Stimulated activated naive B cell treated with anti-CD40 and anti-IgM and Interleukin-4, amounts not matched to agents 10 μg/mL and 1 μg/mL and 100 μg/mL, for 72 hours (primary cell): ENCODE measurements around the gene RNF212.
A peak's percentile ranks its signal among the peaks of the same experiment; 100 is the strongest.

Experiments
- ATAC-seq, 2 donors: fragments of 150-1000 bp; cut with Tn5 transposase; replicated peaks; 2 replicates each; pipeline ENCODE4 v1.10.0; 2021; ENCODE audit warnings: moderate library complexity in 1 of 2
- DNase-seq: peaks from one replicate; pipeline ENCODE4 v3.0.0; 2021
- H3K27ac Mint-ChIP-seq: one replicate; pipeline ENCODE4 v1.8.0; 2022; ENCODE audit warnings: mild to moderate bottlenecking, mixed read lengths
- H3K27me3 Mint-ChIP-seq, 2 donors: one replicate each; pipeline ENCODE4 v1.8.0; 2022; ENCODE audit warnings: mixed read lengths in 2 of 2
- H3K36me3 Mint-ChIP-seq, 2 donors: one replicate each; pipeline ENCODE4 v1.8.0; 2022; ENCODE audit warnings: mixed read lengths in 2 of 2, mild to moderate bottlenecking in 1 of 2
- H3K4me1 Mint-ChIP-seq, 2 donors: one replicate each; pipeline ENCODE4 v1.8.0; 2022; ENCODE audit warnings: mixed read lengths in 2 of 2, mild to moderate bottlenecking in 1 of 2
- H3K4me3 Mint-ChIP-seq, 2 donors: one replicate each; pipeline ENCODE4 v1.8.0; 2022; ENCODE audit warnings: mild to moderate bottlenecking in 2 of 2, mixed read lengths in 2 of 2, moderate library complexity in 1 of 2
- H3K9me3 Mint-ChIP-seq, 2 donors: one replicate each; pipeline ENCODE4 v1.8.0; 2022; ENCODE audit warnings: mixed read lengths in 2 of 2, mild to moderate bottlenecking in 1 of 2

RNF212 gene

DNA sequence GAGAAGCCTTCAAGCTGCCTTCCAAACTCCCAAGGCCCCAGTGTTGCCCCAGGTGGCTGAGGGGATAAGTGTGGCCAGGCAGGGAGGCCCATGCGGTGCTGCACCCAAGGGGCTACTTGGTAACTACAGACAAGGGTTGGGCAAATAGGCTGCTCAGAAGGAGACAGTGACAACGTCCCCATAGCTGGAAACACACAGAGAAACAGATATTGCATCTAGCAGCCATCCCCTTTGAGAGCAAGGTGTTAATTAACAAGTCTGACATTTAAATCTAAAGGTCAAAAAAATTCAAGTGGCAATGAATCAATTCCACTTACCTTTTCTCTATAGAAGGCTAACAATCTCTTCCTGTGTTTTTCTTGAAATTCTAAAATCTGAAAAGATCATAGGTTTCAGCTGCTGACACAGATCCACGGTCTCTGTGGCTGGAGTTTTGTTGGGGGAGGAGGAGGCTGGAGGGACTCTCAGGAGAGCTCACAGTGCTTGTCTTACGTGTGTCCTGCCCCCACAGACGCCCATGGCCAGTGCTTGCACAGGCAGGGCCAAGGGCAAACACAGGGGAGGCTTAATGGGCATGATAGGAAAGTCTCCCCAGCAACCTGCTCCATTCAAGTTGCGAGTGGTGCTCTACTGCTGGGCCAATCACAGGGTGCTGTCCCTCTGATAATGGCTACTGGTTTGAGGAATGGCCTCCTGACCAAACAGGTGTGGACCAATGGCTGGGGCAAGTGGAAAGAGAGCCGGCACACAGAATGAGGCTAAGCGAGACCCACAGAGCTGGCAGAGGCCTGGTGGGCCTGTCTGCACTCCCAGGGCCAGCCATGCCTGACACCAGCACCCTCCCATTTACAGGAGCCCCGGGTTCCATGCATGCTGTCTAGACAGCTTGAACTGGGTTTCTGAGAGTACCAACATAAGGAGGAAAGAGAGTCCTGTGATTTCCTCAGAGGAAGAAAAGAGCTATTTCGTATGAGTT, 22.6 kb downstream of the RNF212 start:
- Mint-ChIP-seq H3K27me3 (peaks cover 6 to 25% of the 10 kb centered on the region in 2 donors), H3K4me3 (peak overlapping the region in 1 of 2 donors; percentile 37), H3K4me1 (peaks cover 0 to 13% of the 10 kb centered on the region in 2 donors), H3K27ac (peak overlapping the region; percentile 7), H3K36me3 (peaks cover 12 to 14% of the 10 kb centered on the region in 2 donors), H3K9me3 (peaks cover 19 to 20% of the 10 kb centered on the region in 2 donors)
- peak; percentile 69 to 76 for ATAC-seq
- DNase-seq, result no peak

DNA sequence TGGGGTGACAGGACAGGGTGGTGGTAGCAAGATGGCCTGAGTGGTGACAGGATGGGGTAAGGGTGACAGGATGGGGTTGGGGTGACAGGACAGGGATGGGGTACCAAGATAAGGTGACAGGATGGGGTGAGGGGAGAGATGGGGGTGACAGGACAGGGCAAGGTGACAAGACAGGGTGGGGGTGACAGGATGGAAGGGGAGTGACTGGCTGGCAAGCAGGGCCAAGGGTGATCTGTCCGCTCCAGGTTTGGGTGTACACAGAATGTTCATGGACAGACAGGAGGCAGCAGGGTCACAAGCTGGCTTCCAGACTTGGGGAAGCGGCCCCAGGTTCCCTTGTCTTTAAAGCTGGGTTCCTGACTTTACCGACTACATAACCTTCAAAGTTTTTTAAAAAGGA, 23.3 kb downstream of the RNF212 start:
- H3K27me3 Mint-ChIP-seq, result peaks cover 9 to 30% of the 10 kb centered on the region in 2 donors
- no peak for ATAC-seq
- H3K4me1 Mint-ChIP-seq, result peaks cover 0 to 13% of the 10 kb centered on the region in 2 donors
- no peak overlapping the region for H3K27ac Mint-ChIP-seq
- H3K9me3 Mint-ChIP-seq, result peaks cover 19 to 20% of the 10 kb centered on the region in 2 donors
- peaks cover 12 to 14% of the 10 kb centered on the region in 2 donors for H3K36me3 Mint-ChIP-seq
- DNase-seq, result no peak
- peak overlapping the region in 1 of 2 donors; percentile 37 for H3K4me3 Mint-ChIP-seq

DNA sequence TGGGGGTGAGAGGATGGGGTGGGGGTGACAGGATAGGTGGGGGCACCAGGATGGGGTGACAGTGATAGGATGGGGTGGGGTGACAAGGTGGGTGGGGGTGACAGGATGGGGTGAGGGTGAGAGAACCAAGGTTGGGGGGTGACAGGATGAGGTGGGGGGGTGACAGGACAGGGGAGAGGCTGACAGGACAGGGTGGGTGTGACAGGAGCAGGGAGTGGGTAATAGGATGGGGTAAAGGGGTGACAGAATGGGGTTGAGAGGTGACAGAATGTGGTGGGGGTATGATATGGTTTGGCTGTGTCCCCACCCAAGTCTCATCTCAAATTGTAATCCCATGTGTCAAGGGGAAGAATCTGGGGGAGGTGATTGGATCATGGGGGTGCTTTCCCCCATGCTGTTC, 26.0 kb downstream of the RNF212 start:
- no peak overlapping the region for H3K4me3 Mint-ChIP-seq
- H3K27me3 Mint-ChIP-seq, result peaks cover 11 to 30% of the 10 kb centered on the region in 2 donors
- H3K27ac Mint-ChIP-seq, result no peak overlapping the region
- ATAC-seq, result no peak
- DNase-seq, result no peak
- H3K4me1 Mint-ChIP-seq, result peaks cover 5 to 20% of the 10 kb centered on the region in 2 donors
- H3K36me3 Mint-ChIP-seq, result peaks cover 14% of the 10 kb centered on the region in 2 donors
- H3K9me3 Mint-ChIP-seq, result peaks cover 19 to 20% of the 10 kb centered on the region in 2 donors

DNA sequence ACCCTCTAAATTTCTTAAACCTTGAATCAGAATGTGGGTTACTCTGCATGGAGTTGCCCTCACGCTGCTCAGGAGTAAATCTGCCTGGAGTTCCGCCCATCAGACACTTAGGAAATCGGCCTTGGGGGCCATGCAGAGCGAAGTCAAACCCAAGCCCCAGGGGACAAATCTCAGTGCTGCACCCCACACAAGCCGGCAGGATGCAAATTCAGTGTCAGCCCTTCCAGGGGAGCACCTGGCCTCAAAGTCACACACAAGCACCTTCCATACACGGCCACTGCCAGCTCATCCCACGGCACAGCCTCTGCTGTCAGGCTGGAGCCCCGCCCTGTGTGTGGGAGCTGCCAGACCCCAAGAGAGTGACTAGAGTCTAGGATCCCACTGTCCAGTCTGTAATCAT, 27.4 kb downstream of the RNF212 start:
- Mint-ChIP-seq H3K4me1 (peaks cover 13 to 33% of the 10 kb centered on the region in 2 donors), H3K36me3 (peaks cover 14% of the 10 kb centered on the region in 2 donors), H3K4me3 (no peak overlapping the region), H3K27me3 (peaks cover 18 to 30% of the 10 kb centered on the region in 2 donors), H3K27ac (no peak overlapping the region), H3K9me3 (peaks cover 19 to 20% of the 10 kb centered on the region in 2 donors)
- ATAC-seq (no peak), DNase-seq (no peak)

DNA sequence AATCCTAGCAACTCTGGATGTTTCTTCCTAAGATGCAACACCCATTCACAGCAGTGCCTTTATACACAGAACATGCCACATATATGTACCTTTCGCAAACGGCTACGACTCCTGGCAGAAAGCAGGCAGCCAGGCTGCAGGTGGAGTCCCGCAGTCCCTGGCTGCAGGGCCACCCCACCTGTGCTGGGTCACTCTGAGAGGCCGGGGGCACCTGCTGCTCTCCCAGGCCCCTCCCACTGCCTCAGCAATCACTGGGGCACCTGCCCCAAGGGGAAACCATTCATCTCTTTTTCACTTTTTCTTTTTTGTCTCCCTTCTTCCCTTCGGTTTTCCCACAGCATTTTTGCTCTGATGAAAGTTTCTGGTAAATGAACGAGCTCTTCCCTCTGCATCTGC, 28.0 kb downstream of the RNF212 start:
- Mint-ChIP-seq H3K36me3 (peaks cover 14% of the 10 kb centered on the region in 2 donors), H3K4me1 (peaks cover 13 to 28% of the 10 kb centered on the region in 2 donors), H3K27me3 (peaks cover 24 to 36% of the 10 kb centered on the region in 2 donors), H3K9me3 (peaks cover 19 to 22% of the 10 kb centered on the region in 2 donors), H3K27ac (no peak overlapping the region), H3K4me3 (no peak overlapping the region)
- ATAC-seq, result no peak
- no peak for DNase-seq

DNA sequence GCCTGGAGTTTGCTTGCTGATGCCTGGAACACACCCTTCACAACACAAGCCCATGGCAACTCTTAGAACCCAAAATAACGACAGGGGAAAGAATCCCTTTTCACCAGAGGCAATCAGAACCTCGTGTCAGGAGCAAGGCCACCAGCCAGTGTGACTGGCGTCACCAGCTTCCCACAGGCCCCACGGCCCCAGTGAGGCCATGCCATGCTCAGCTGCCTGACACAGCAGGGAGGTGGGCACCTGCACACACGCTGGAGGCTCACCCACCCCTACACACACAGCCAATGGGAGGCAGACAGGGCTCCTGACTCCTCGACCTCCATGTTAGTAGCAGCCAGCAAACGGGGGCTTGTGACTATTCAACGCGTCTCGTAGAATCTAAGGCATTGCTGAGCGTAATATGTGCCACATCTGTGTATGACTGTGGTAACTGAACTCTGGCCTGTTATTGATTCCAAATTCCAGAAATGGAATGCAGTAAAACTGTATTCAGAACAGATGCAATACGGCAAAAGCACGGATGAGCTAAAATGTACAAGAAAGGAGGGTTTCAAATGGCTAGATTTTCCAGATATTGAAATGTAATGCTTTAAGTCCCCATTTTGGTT, 28.5 kb downstream of the RNF212 start:
- Mint-ChIP-seq H3K9me3 (peaks cover 18 to 22% of the 10 kb centered on the region in 2 donors), H3K36me3 (peaks cover 12 to 14% of the 10 kb centered on the region in 2 donors), H3K27ac (no peak overlapping the region), H3K4me3 (no peak overlapping the region), H3K4me1 (peaks cover 13 to 23% of the 10 kb centered on the region in 2 donors), H3K27me3 (peaks cover 27 to 38% of the 10 kb centered on the region in 2 donors)
- DNase-seq (no peak), ATAC-seq (no peak)

DNA sequence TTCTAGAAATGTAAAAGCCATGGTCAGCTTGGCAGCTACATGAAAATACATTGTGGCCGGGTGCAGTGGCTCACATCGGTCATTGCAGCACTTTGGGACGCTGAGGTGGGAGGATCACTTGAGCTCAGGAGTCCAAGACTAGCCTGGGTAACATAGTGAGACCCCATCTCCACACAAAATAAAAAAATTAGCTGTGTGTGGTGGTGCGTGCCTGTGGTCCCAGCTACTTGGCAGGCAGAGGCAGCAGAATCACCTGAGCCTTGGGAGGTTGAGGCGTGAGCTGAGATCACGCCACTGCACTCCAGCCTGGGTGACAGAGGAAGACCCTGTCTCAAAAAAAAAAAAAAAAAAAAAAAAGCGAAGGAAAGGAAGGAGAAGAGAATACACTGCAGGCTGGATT, 29.0 kb downstream of the RNF212 start:
- H3K4me1 Mint-ChIP-seq, result peaks cover 13 to 22% of the 10 kb centered on the region in 2 donors
- ATAC-seq (no peak), DNase-seq (no peak)
- no peak overlapping the region for H3K4me3 Mint-ChIP-seq
- peaks cover 11% of the 10 kb centered on the region in 2 donors for H3K36me3 Mint-ChIP-seq
- H3K27ac Mint-ChIP-seq, result no peak overlapping the region
- peaks cover 30 to 36% of the 10 kb centered on the region in 2 donors for H3K27me3 Mint-ChIP-seq
- H3K9me3 Mint-ChIP-seq, result peaks cover 13 to 18% of the 10 kb centered on the region in 2 donors

DNA sequence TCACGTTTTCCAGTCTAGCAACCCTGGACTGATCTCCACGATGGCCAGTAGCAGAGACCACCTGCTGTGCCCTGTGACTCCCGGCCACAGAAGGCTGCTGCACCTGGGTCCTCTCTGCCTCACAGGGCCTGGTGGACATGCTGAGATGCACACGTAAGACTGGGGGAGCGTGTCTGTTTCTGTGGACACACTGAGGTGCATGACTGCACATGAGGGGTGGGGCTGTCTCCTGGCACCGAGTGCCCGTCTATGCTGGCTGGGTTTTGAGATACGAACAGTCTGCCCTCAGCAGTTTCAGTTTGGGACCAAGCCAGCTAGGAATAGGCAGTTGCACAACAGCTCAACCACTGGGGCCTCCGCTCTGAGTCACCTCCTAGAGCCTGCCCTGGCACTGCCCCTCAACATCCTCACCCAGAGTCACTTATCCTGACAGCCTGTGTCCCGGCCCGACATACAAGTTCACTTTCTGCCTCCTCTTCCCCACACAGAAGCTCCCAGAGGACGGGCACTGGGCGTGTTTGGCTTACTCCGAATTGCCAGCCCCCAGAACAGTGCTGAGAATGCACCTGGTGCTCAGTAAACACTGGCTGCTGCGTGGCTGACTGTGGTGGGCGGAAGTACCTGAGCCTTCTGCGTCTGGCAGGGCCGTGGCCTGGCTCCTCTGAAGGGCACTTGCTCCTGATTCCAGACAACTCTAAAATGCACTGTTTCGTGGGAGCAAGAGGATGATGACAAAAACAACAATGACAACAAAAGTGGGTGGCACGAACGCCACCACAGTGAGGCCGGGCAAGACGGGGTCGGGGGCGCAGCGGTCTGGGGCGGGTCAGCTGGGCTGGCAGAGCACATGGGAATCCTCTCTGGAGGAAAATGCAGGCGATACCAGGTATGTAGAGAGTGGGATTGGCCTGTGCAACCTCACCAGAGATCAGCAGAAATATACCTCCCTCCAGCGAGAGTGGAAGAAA, 30.9 kb downstream of the RNF212 start:
- peak overlapping the region; percentile 33 for H3K27ac Mint-ChIP-seq
- ATAC-seq (peak; percentile 87 to 92), DNase-seq (peak; percentile 23)
- peaks cover 2 to 5% of the 10 kb centered on the region in 2 donors for H3K9me3 Mint-ChIP-seq
- peaks cover 0 to 3% of the 10 kb centered on the region in 2 donors for H3K36me3 Mint-ChIP-seq
- peaks cover 13 to 22% of the 10 kb centered on the region in 2 donors for H3K4me1 Mint-ChIP-seq
- H3K27me3 Mint-ChIP-seq, result peaks cover 32 to 40% of the 10 kb centered on the region in 2 donors
- H3K4me3 Mint-ChIP-seq, result peak overlapping the region in 1 of 2 donors; percentile 39

DNA sequence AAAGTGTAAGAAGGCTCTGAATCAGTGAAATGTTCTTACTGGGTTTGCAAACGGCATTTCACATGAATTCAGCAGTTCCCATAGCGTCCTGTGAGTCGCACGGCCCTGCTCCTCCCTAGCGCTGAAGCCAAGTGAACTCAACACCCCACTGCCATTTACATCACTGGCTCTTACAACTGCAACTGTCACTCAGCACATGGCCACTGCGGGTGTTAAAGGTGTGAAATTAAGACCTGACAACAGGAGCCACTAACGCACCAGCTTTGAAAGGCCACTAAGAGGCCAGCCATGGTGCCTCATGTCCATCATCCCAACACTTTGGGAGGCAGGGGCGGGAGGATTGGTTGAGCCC, 31.7 kb downstream of the RNF212 start:
- H3K4me1 Mint-ChIP-seq, result peaks cover 13 to 22% of the 10 kb centered on the region in 2 donors
- DNase-seq (no peak), ATAC-seq (no peak)
- H3K27me3 Mint-ChIP-seq, result peaks cover 32 to 40% of the 10 kb centered on the region in 2 donors
- H3K27ac Mint-ChIP-seq, result no peak overlapping the region
- no peak overlapping the region for H3K4me3 Mint-ChIP-seq
- peaks cover 0 to 3% of the 10 kb centered on the region in 2 donors for H3K36me3 Mint-ChIP-seq
- peaks cover 0 to 4% of the 10 kb centered on the region in 2 donors for H3K9me3 Mint-ChIP-seq

DNA sequence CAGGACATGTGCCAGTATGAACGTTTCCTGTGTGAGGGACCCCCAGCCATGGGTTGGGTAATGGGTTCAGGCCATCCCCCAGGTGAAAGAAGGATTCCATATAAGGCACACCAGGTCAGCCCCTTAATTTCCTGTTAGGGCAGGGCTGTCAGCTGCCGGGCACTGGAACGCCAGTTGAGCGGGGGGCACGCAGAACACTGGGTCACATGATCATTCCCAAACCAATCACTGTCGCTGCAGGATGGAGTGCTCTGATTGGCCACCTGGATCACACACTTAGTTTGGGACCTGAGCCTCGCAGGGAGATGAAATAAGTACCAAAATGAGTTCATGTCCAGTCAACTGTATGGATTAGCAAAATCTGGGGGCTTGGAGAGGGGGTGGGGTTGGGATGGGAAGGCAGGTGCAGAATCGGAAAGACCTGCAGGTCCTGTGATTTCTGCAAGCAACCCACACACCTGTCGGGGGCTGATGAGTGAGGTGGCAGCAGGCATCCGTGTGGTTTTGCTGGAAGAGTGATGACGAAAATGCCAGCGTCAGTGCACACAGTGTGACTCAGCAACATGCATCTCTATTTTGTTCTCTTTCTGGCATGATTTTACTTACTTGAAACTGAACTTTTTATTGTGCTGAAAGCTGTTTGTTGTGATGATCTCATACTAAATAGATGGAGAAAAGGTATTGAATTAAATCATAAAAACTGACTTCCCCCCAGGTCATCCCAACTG, 32.2 kb downstream of the RNF212 start:
- no peak overlapping the region for H3K4me3 Mint-ChIP-seq
- peaks cover 13 to 22% of the 10 kb centered on the region in 2 donors for H3K4me1 Mint-ChIP-seq
- no peak for DNase-seq
- peaks cover 0 to 2% of the 10 kb centered on the region in 2 donors for H3K9me3 Mint-ChIP-seq
- H3K27me3 Mint-ChIP-seq, result peaks cover 32 to 37% of the 10 kb centered on the region in 2 donors
- ATAC-seq, result no peak
- H3K36me3 Mint-ChIP-seq, result peaks cover 0 to 3% of the 10 kb centered on the region in 2 donors
- no peak overlapping the region for H3K27ac Mint-ChIP-seq

DNA sequence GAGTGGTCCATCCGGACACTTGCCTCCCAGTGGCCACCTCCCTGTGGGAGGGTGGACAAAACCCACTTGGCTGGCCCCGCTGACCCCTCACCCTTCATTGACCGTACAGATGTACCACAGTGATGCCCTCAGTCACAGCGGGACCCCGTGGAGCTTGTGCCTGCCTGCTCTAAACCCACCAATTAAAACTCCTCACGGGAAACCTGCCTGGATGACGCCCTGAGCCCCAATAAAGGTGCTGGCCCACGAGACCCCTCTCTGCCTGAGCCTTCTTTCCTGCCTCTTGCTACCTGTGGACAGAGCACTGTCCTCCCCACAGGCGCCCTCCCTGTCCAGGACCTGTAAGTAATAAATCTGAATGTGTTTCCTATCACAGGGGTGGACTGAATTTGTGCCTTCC, 32.9 kb downstream of the RNF212 start:
- H3K27ac Mint-ChIP-seq, result no peak overlapping the region
- ATAC-seq, result no peak

DNA sequence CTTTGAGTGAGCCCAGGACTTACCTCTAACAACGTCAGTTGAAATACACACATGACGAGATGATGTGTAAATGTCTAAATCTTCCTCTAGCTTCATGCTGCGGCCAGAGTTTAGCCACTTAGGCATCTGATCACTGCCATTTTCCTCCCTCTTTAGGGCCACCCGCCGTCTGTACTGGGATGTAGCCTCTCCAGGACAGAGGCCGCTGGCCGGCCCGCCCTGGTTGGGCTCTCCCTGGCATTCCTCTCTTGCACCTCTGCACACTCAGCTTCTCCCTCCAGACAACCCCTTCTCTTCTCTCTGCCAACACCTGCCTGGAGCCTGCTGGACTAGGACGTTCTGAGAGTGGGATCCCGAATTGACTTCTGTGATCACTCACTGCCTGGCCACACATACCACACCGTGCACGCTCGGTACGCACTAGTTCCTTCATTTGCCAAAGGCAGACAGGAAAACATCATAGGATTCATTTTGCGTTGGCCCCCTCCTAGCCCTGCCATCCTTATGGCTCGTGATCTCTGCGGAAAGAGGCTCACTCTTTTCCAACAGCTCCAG, 33.6 kb downstream of the RNF212 start:
- Mint-ChIP-seq H3K36me3 (peaks cover 0 to 3% of the 10 kb centered on the region in 2 donors), H3K4me1 (peaks cover 13 to 22% of the 10 kb centered on the region in 2 donors), H3K27ac (no peak overlapping the region), H3K27me3 (peaks cover 27 to 31% of the 10 kb centered on the region in 2 donors), H3K9me3 (peaks cover 0 to 2% of the 10 kb centered on the region in 2 donors), H3K4me3 (no peak overlapping the region)
- ATAC-seq (no peak), DNase-seq (no peak)

More for the DNA sequence above, 32.9 kb downstream of the RNF212 start:
- no peak for DNase-seq
- Mint-ChIP-seq H3K27me3 (peaks cover 27 to 30% of the 10 kb centered on the region in 2 donors), H3K4me3 (no peak overlapping the region), H3K9me3 (peaks cover 0 to 2% of the 10 kb centered on the region in 2 donors), H3K4me1 (peaks cover 13 to 22% of the 10 kb centered on the region in 2 donors), H3K36me3 (peaks cover 0 to 3% of the 10 kb centered on the region in 2 donors)

DNA sequence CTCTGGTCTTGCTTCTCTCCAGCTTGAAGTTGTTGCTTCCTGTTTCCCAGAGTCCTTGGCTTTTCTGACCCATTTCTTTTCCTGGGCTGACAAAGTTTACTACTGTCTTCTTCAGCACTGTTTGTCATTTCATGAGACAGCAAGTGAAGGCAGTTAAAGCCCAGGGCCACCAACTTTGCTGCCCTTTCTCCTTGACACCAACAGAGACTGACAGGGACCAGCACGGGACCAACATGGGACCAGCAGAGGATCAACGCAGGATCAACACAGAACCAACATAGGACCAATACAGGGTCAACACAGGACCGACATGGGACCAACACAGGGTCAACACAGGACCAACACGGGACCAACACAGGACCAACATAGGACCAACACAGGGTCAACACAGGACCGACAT, 34.9 kb downstream of the RNF212 start:
- Mint-ChIP-seq H3K27ac (no peak overlapping the region), H3K36me3 (peaks cover 0 to 3% of the 10 kb centered on the region in 2 donors), H3K27me3 (peaks cover 32 to 39% of the 10 kb centered on the region in 2 donors), H3K9me3 (peaks cover 0 to 2% of the 10 kb centered on the region in 2 donors), H3K4me3 (no peak overlapping the region), H3K4me1 (peaks cover 13 to 22% of the 10 kb centered on the region in 2 donors)
- DNase-seq (no peak), ATAC-seq (no peak)
